ENCODE results near the gene ZNF317.

Gene ZNF317

GRCh38 chr19:9140159-9140874 is at the start of gene ZNF317:
ZNF317 (plus strand) TSS chr19:9140397; CDS start chr19:9156017, 15,620 bp downstream.
- DNase-seq (ENCODE audit: low read depth in 2 of 2) = peak; percentile 78 to 87

- DNase-seq (ENCODE audit: low read depth in 2 of 2) = no peak
These were observed 32.8 kb upstream of the ZNF317 start, which contains the start of gene OR7G2 for GRCh38 chr19:9107375-9107774. OR7G2 (minus strand) TSS chr19:9107475; CDS start chr19:9103243, 4,232 bp downstream.

- no peak for DNase-seq (ENCODE audit: low read depth in 2 of 2)
These were observed 30.2 kb upstream of the ZNF317 start for GRCh38 chr19:9109959-9110358.

- DNase-seq (ENCODE audit: low read depth in 2 of 2) = no peak
These were observed 24.8 kb upstream of the ZNF317 start, which contains the start of gene OR7G1 for GRCh38 chr19:9115307-9115813. OR7G1 (minus strand) TSS chr19:9115763; CDS start chr19:9115763, 0 bp downstream.

- DNase-seq (ENCODE audit: low read depth in 2 of 2) = no peak
These were observed 23.6 kb upstream of the ZNF317 start for GRCh38 chr19:9116547-9116946.

GRCh38 chr19:9126900-9127405 is 13.2 kb upstream of the ZNF317 start, which contains the start of gene OR7G3:
OR7G3 (minus strand) TSS chr19:9126950; CDS start chr19:9126950, 0 bp downstream.
- DNase-seq (ENCODE audit: low read depth in 2 of 2) = no peak

- no peak for DNase-seq (ENCODE audit: low read depth in 2 of 2)
These were observed 12.0 kb upstream of the ZNF317 start for GRCh38 chr19:9128171-9128570.

- no peak for DNase-seq (ENCODE audit: low read depth in 2 of 2)
These were observed 9.2 kb upstream of the ZNF317 start for GRCh38 chr19:9130965-9131364.

- no peak for DNase-seq (ENCODE audit: low read depth in 2 of 2)
These were observed 7.8 kb upstream of the ZNF317 start for GRCh38 chr19:9132422-9132821.

GRCh38 chr19:9139609-9140158 is 513 bp upstream of the ZNF317 start:
- no peak for DNase-seq (ENCODE audit: low read depth in 2 of 2)

- DNase-seq (ENCODE audit: low read depth in 2 of 2) = no peak
These were observed 4.7 kb downstream of the ZNF317 start for GRCh38 chr19:9144920-9145319.

- DNase-seq (ENCODE audit: low read depth in 2 of 2) = no peak
These were observed 6.7 kb downstream of the ZNF317 start for GRCh38 chr19:9146882-9147281.

GRCh38 chr19:9148697-9149096 is 8.5 kb downstream of the ZNF317 start:
- DNase-seq (ENCODE audit: low read depth in 2 of 2) = no peak

GRCh38 chr19:9149997-9150396 is 9.8 kb downstream of the ZNF317 start:
- no peak for DNase-seq (ENCODE audit: low read depth in 2 of 2)

GRCh38 chr19:9150650-9151049 is 10.5 kb downstream of the ZNF317 start:
- no peak for DNase-seq (ENCODE audit: low read depth in 2 of 2)

- DNase-seq (ENCODE audit: low read depth in 2 of 2) = no peak
These were observed 11.2 kb downstream of the ZNF317 start for GRCh38 chr19:9151367-9151766.

GRCh38 chr19:9155591-9155990 is 15.4 kb downstream of the ZNF317 start:
- no peak for DNase-seq (ENCODE audit: low read depth in 2 of 2)

GRCh38 chr19:9156304-9156703 is 16.1 kb downstream of the ZNF317 start:
- no peak for DNase-seq (ENCODE audit: low read depth in 2 of 2)

GRCh38 chr19:9159891-9160290 is 19.7 kb downstream of the ZNF317 start:
- no peak for DNase-seq (ENCODE audit: low read depth in 2 of 2)

- DNase-seq (ENCODE audit: low read depth in 2 of 2) = no peak
These were observed 21.2 kb downstream of the ZNF317 start for GRCh38 chr19:9161427-9161826.

GRCh38 chr19:9165261-9165660 is 25.1 kb downstream of the ZNF317 start:
- no peak for DNase-seq (ENCODE audit: low read depth in 2 of 2)

- no peak for DNase-seq (ENCODE audit: low read depth in 2 of 2)
These were observed 26.6 kb downstream of the ZNF317 start for GRCh38 chr19:9166846-9167245.

Data from stimulated activated CD8-positive, alpha-beta memory T cell treated with anti-CD3 and anti-CD28 coated beads, Interleukin-7, amount 100 ng/mL, for 4 hours (primary cell).